Heart left ventricle (tissue), 13 donors: ENCODE data around the gene CYP4F3.

Experiments used
- POLR2A ChIP-seq, 2 donors: fragments of 450-650 bp; IDR thresholded peaks; one replicate each; pipeline ENCODE4 v1.6.1; 2017; ENCODE audit warnings: antibody characterized with exemption in 2 of 2, mild to moderate bottlenecking in 2 of 2, moderate library complexity in 2 of 2
- TF ChIP-seq, protein P1 (sequence below), 12 donors: fragments of 200-600 bp; sonication (generic) in 4 of 12; IDR thresholded peaks; one replicate each; pipeline versions ENCODE4 v1.5.0 to v1.8.0; 2018 to 2022; ENCODE audit warnings: antibody characterized with exemption in 12 of 12, mild to moderate bottlenecking in 5 of 12
- donor health status: ischemic (EF 13 %, LVEDD 7.1; RV severe dilation, severe dysfunction).
- donor health status: DM: no; HTN: yes; CAD: no.
- donor health status: DM: no; HTN: no; CAD: no.
- donor health status: ischemic (EF 25% LVEDD 6.9; RV normal size, moderate dysfunction).
- donor health status: ischemic (EF 25% LVEDD 5.7; RV mildly dilated, moderate dysfunction).
- donor health status: ischemic (EF 35%, LVEDD 5.7; RV mildly dilated, moderate dysfunction).
- donor health status: nonischemic (EF 11% LVEDD 7.7; RV severe dilation, severe dysfunction).
- donor health status: DM: yes; HTN: yes; CAD: no.
- donor health status: PGD.
- donor health status: ischemic (EF 29% LVEDD 5.4; RV normal size, mild dysfunction).
- donor health status: nonischemic (EF 23%, LVEDD 6.1; RV moderate dilation, normal function).

DNA sequence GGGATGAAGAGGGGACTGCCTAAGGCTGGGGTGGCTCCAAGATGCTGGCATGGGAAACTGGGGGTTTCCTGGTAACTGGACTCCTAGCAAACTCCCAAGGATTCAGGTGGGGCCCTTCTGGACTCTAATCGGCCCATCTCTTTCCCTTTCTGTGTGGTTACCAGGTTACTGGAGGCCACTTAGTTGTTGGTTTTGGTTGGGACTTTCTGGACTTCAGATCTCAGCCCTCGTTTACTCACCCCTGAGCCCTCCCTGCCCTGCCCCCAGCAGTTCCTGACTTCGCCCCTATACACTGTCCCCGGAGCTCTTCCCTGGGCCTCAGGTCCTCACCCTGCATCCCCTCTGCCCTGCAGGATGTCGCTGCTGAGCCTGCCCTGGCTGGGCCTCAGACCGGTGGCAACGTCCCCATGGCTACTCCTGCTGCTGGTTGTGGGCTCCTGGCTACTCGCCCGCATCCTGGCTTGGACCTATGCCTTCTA, 32.5 kb downstream of the CYP4F3 start:
- TF ChIP-seq, protein P1, sequence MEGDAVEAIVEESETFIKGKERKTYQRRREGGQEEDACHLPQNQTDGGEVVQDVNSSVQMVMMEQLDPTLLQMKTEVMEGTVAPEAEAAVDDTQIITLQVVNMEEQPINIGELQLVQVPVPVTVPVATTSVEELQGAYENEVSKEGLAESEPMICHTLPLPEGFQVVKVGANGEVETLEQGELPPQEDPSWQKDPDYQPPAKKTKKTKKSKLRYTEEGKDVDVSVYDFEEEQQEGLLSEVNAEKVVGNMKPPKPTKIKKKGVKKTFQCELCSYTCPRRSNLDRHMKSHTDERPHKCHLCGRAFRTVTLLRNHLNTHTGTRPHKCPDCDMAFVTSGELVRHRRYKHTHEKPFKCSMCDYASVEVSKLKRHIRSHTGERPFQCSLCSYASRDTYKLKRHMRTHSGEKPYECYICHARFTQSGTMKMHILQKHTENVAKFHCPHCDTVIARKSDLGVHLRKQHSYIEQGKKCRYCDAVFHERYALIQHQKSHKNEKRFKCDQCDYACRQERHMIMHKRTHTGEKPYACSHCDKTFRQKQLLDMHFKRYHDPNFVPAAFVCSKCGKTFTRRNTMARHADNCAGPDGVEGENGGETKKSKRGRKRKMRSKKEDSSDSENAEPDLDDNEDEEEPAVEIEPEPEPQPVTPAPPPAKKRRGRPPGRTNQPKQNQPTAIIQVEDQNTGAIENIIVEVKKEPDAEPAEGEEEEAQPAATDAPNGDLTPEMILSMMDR (IDR thresholded peaks at IDR 0.05): no peak
- TF ChIP-seq POLR2A (IDR thresholded peaks at IDR 0.05): no peak
